Activated gamma-delta T cell (primary cell): ENCODE results near the gene PEX7.
"Not testable (repeated sequence)": the region's sequence is repeated elsewhere in the genome, so short reads cannot be mapped to it uniquely, and the experiment has no call there.

Experiments
- DNase-seq: peaks from one replicate; lab custom pipeline; 2025; lab: John Stamatoyannopoulos, UW

PEX7 gene

GRCh38 chr6:136790411-136791295, 31.7 kb upstream of the PEX7 start:
- no peak for DNase-seq

- peak; percentile 38 for DNase-seq
Measured at GRCh38 chr6:136791296-136792094, 30.9 kb upstream of the PEX7 start.

GRCh38 chr6:136792095-136792409, 30.3 kb upstream of the PEX7 start:
- DNase-seq: no peak

GRCh38 chr6:136792410-136793262, 29.8 kb upstream of the PEX7 start, which contains the start of gene MAP3K5:
Gene MAP3K5, minus strand, starts transcription at chr6:136792477. Its CDS starts 320 bp downstream, at chr6:136792157.
- DNase-seq: peak; percentile 78

GRCh38 chr6:136793363-136793762, 29.0 kb upstream of the PEX7 start:
- DNase-seq: no peak

- no peak for DNase-seq
Measured at GRCh38 chr6:136795386-136795785, 27.0 kb upstream of the PEX7 start.

GRCh38 chr6:136795996-136796395, 26.4 kb upstream of the PEX7 start:
- DNase-seq: no peak

GRCh38 chr6:136798044-136798443, 24.3 kb upstream of the PEX7 start:
- DNase-seq: no peak

- no peak for DNase-seq
Measured at GRCh38 chr6:136801581-136801980, 20.8 kb upstream of the PEX7 start.

- no peak for DNase-seq
Measured at GRCh38 chr6:136803608-136804007, 18.8 kb upstream of the PEX7 start.

GRCh38 chr6:136809091-136809860, 13.1 kb upstream of the PEX7 start:
- DNase-seq: no peak

GRCh38 chr6:136811272-136811671, 11.1 kb upstream of the PEX7 start:
- DNase-seq: no peak

GRCh38 chr6:136812174-136812573, 10.2 kb upstream of the PEX7 start:
- DNase-seq: no peak

- not testable (repeated sequence) for DNase-seq
Measured at GRCh38 chr6:136815608-136816007, 6.8 kb upstream of the PEX7 start.

GRCh38 chr6:136816656-136817055, 5.7 kb upstream of the PEX7 start:
- DNase-seq: no peak

- no peak for DNase-seq
Measured at GRCh38 chr6:136820561-136820960, 1.8 kb upstream of the PEX7 start.

GRCh38 chr6:136822046-136822375, 381 bp upstream of the PEX7 start:
- DNase-seq: no peak

GRCh38 chr6:136823128-136823660, 802 bp downstream of the PEX7 start:
- DNase-seq: no peak

GRCh38 chr6:136826216-136826615, 3.8 kb downstream of the PEX7 start:
- no peak for DNase-seq

GRCh38 chr6:136831873-136832562, 9.6 kb downstream of the PEX7 start:
- DNase-seq: no peak
